ENCODE measurements around the gene RASGEF1C. TPM values are rescaled to one million over a fixed set of nuclear protein-coding genes. Genes with fewer than 3 reads are reported as not detected.
A peak's percentile ranks its signal among the peaks of the same experiment; 100 is the strongest.

The RASGEF1C gene
- total RNA-seq, 1 donor from 2014 or later, result 0.26 TPM

DNA sequence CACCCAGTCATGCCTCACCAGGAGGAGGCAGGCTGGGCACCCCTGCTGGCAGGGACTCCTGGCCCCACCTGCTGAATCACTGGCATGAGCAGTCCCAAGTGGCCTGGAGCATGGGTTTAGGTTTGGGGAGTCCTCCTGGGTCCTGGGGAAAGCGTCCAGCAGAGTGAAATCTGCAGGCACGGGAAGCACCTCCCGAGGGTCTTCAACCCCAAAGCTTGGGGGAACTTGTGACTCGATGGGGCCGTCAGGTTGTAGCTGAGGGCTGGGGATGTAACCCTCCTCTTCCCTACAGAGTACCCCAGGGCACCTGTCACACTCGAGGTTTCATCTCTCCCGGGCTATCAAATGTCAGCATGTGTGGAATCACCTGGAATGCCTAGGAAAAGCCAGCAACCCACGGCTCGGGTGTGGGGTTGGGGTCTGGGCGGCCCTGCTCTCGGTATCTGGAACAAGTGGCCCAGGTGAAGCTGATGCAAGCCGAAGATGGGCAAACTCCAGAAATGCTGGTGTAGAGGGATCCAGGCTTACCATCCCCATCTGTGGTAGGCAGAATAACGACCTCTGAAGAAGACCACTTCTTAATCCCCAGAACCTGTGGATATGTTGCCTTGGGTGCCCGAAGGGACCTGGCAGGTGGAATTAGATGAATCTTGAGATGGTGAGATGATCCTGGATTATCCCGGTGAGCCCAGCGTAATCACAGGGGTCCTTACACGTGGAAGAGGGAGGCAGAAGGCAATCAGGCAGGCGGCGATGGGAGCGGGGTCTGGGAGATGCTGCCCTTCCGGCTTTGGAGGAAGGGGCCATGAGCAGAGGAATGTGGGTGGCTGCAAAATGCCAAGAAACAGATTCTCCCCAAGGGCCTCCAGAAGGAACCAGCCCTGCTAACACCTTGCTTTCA, 6.1 kb upstream of the RASGEF1C start:
- Histone ChIP-seq H3K27me3 (no peaks in the 10 kb centered on the region), H3K9ac (no peak overlapping the region), H3F3A (ENCODE audit: low read depth) (no peaks in the 10 kb centered on the region), H3K9me3 (ENCODE audit: low read depth) (no peaks in the 10 kb centered on the region), H4K20me1 (ENCODE audit: low read depth) (no peaks in the 10 kb centered on the region), H3K4me1 (no peaks in the 10 kb centered on the region), H3K36me3 (no peaks in the 10 kb centered on the region), H3K4me2 (no peak overlapping the region), H3K4me3 (no peak overlapping the region), H2AFZ (replicated peaks) (no peak overlapping the region), H3K79me2 (ENCODE audit: low read depth) (no peaks in the 10 kb centered on the region), H3K27ac (no peak overlapping the region)
- H3K27me3 Mint-ChIP-seq (ENCODE audit: insufficient read depth, low read depth), result no peaks in the 10 kb centered on the region
- TF ChIP-seq, protein P1, sequence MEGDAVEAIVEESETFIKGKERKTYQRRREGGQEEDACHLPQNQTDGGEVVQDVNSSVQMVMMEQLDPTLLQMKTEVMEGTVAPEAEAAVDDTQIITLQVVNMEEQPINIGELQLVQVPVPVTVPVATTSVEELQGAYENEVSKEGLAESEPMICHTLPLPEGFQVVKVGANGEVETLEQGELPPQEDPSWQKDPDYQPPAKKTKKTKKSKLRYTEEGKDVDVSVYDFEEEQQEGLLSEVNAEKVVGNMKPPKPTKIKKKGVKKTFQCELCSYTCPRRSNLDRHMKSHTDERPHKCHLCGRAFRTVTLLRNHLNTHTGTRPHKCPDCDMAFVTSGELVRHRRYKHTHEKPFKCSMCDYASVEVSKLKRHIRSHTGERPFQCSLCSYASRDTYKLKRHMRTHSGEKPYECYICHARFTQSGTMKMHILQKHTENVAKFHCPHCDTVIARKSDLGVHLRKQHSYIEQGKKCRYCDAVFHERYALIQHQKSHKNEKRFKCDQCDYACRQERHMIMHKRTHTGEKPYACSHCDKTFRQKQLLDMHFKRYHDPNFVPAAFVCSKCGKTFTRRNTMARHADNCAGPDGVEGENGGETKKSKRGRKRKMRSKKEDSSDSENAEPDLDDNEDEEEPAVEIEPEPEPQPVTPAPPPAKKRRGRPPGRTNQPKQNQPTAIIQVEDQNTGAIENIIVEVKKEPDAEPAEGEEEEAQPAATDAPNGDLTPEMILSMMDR (IDR thresholded peaks at IDR 0.05), result no peak
- TF ChIP-seq EZH2phosphoT487 (IDR thresholded peaks at IDR 0.05), result no peak
- no peak for TF ChIP-seq EZH2 (IDR thresholded peaks at IDR 0.05)
- no peak for DNase-seq (ENCODE audit: low spot score)
- H3K27ac Mint-ChIP-seq, result no peak overlapping the region
- no peak overlapping the region for H3K4me3 Mint-ChIP-seq
- H3K9me3 Mint-ChIP-seq, result peaks cover 23% of the 10 kb centered on the region
- H3K36me3 Mint-ChIP-seq, result no peaks in the 10 kb centered on the region
- H3K4me1 Mint-ChIP-seq, result no peaks in the 10 kb centered on the region

DNA sequence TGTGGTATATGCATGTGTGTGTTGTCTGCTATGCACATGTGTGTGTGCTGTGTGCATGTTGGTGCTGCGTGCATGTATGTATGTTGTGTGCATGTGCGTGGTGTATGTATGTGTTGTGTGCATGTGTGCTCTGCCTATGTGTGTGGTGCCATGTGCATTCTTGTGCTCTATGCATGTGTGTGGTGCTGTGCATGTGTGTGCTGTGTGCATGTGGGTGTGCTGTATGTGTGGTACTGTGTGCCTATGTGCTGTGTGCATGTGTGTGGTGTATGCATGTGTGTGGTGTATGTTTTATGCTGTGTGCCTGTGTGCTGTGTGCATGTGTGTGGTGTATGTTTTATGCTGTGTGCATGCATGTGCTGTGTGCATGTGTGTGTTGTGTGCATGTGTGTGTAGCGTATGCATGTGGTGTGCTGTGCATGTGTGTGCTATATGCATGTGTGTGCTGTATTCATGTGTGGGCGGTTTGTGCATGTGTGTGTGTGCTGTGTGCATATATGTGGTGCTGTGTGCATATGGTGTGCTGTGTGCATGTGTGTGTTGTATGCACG, 4.7 kb upstream of the RASGEF1C start:
- H3K27ac Mint-ChIP-seq, result peak overlapping the region; percentile 42
- H3K4me3 Mint-ChIP-seq, result peak overlapping the region; percentile 9
- no peaks in the 10 kb centered on the region for H3K79me2 ChIP-seq (ENCODE audit: low read depth)
- H3K27ac ChIP-seq, result no peak overlapping the region
- no peak for TF ChIP-seq EZH2phosphoT487 (IDR thresholded peaks at IDR 0.05)
- no peak for TF ChIP-seq EZH2 (IDR thresholded peaks at IDR 0.05)
- TF ChIP-seq, protein P1 (IDR thresholded peaks at IDR 0.05), result no peak
- H3K36me3 ChIP-seq, result no peaks in the 10 kb centered on the region
- H3K36me3 Mint-ChIP-seq, result no peaks in the 10 kb centered on the region
- peaks cover 9% of the 10 kb centered on the region for H3K27me3 ChIP-seq
- H3K9me3 Mint-ChIP-seq, result peaks cover 14% of the 10 kb centered on the region
- no peaks in the 10 kb centered on the region for H3K4me1 ChIP-seq
- H3F3A ChIP-seq (ENCODE audit: low read depth), result peaks cover 7% of the 10 kb centered on the region
- no peak overlapping the region for H3K4me3 ChIP-seq
- no peak for DNase-seq (ENCODE audit: low spot score)
- peaks cover 3% of the 10 kb centered on the region for H3K27me3 Mint-ChIP-seq (ENCODE audit: insufficient read depth, low read depth)
- H2AFZ ChIP-seq (replicated peaks), result no peak overlapping the region
- H3K4me1 Mint-ChIP-seq, result peaks cover 4% of the 10 kb centered on the region
- no peak overlapping the region for H3K4me2 ChIP-seq
- no peaks in the 10 kb centered on the region for H4K20me1 ChIP-seq (ENCODE audit: low read depth)
- H3K9ac ChIP-seq, result no peak overlapping the region
- no peaks in the 10 kb centered on the region for H3K9me3 ChIP-seq (ENCODE audit: low read depth)

- H3K9ac ChIP-seq, result no peak overlapping the region
- H3K36me3 ChIP-seq, result no peaks in the 10 kb centered on the region
- no peak overlapping the region for H2AFZ ChIP-seq (replicated peaks)
- H3K4me3 ChIP-seq, result no peak overlapping the region
- Mint-ChIP-seq H3K27ac (no peak overlapping the region), H3K4me3 (peak overlapping the region; percentile 9), H3K4me1 (peaks cover 7% of the 10 kb centered on the region), H3K36me3 (no peaks in the 10 kb centered on the region), H3K9me3 (peaks cover 9% of the 10 kb centered on the region), H3K27me3 (ENCODE audit: insufficient read depth, low read depth) (peaks cover 4% of the 10 kb centered on the region)
- no peak overlapping the region for H3K4me2 ChIP-seq
- H3K27ac ChIP-seq, result no peak overlapping the region
- H3K4me1 ChIP-seq, result no peaks in the 10 kb centered on the region
- no peaks in the 10 kb centered on the region for H3K9me3 ChIP-seq (ENCODE audit: low read depth)
- H3K79me2 ChIP-seq (ENCODE audit: low read depth), result no peaks in the 10 kb centered on the region
- no peak for DNase-seq (ENCODE audit: low spot score)
- peaks cover 7% of the 10 kb centered on the region for H3F3A ChIP-seq (ENCODE audit: low read depth)
- TF ChIP-seq EZH2 (IDR thresholded peaks at IDR 0.05), result no peak
- no peak for TF ChIP-seq EZH2phosphoT487 (IDR thresholded peaks at IDR 0.05)
- TF ChIP-seq, protein P1 (IDR thresholded peaks at IDR 0.05), result no peak
- no peaks in the 10 kb centered on the region for H4K20me1 ChIP-seq (ENCODE audit: low read depth)
- peaks cover 13% of the 10 kb centered on the region for H3K27me3 ChIP-seq
These were observed 4.2 kb upstream of the RASGEF1C start for GRCh38 chr5:180213256-180213600.
